ENCODE results near the gene PHF21B. TPM values are rescaled to one million over a fixed set of nuclear protein-coding genes. Genes with fewer than 3 reads are reported as not detected.
"Not testable (repeated sequence)": the region's sequence is repeated elsewhere in the genome, so short reads cannot be mapped to it uniquely, and the experiment has no call there.

PHF21B gene
- total RNA-seq, 1 experiment from 2014 or later: not detected

DNA sequence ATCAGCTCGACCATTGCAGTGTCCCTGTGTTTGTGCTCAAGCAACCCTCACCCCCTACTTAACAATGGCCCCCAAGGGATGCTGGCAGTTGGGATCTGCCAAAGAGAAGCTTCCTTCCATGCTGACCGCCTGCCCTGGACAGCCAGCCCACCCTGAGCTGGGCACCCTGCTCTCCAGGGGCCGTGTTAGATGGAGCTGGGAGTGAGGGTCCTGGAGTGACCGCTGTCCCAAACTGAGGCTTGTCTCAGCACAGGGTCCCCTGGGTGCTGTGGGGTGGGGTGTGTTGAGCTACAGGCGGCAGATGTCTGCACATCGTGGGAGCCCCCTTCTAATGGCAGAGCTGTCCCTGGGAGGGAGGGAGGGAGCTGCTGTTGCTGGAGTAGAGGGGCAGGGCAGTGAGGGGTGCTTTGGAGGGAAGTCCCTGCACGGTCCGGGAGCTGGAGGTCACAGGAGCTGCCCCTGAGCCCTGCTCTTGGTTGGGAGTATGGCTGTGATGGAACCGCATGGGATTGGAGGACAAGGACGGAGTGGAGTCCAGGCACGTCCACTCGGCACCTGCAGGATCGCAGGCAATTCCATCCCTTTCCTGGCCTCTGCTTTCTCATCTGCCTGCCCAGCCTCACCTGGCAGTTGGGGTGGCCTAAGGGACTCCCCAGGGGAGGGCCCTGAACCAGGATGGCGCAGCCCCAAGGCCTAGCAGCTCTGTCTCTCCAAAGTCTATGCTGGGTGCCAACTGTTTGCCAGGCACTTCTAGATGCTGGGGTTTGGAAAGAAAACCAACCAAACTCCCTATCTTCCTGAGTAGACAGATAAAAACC is 131.1 kb downstream of the PHF21B start:
- DNase-seq (ENCODE audit: low read depth): no peak

DNA sequence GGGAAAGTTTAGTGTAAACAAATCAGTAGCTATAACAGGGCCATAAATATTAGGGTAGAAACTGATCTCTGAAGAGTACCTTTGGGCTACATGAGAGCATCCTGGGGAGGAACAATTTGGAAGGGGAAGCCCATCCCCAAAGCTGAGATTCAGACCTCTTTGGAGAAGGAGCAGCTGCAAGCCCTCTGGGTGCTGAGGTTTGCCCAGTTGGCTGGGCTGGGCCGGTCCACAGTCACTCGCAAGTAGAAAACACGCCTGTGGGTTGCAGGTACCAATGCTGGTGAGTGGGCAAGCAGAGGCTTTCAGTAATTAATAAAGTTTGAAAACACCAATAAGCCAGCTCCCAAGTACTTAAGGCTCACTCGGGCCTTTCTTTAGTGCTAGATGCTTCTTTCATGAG is 132.9 kb downstream of the PHF21B start:
- DNase-seq (ENCODE audit: low read depth): no peak

DNA sequence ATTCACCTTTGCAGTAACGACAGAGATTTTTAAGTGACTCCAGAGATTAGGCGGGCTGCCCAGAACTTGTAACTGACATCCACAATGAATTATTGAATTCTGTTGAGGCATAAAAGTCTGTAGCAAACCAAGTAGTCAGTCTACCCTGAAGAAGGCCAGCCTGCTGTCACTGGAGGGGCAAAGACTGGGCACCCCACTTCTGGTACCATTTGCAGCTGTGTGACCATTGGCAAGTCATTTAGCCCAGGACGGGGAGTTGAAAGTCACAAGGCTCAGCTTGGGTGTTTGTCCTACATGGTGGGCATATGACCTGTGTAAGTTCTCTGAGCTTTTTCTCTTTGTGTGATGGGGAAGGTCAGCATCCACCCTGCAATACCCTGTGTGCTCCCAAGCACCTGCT is 138.0 kb downstream of the PHF21B start:
- DNase-seq (ENCODE audit: low read depth): no peak

DNA sequence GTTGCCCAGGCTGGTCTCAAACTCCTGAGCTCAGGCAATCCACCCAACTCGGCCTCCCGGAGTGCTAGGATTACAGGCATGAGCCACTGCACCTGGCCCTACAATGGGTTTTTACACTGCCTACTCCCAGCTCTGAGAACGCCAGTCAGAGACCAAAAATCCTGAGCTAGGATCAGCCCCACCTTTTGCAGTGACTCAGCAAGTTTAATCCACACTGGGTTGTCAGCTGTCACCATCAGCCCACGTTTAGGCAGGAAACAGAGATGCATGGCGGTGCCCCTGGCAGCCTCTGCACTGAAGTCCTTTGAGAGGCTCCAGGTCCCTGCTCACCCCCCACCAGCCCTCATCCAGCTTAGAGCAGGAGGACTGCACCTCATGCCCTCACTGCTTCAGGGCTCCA is 139.8 kb downstream of the PHF21B start:
- DNase-seq (ENCODE audit: low read depth): peak; percentile 57

DNA sequence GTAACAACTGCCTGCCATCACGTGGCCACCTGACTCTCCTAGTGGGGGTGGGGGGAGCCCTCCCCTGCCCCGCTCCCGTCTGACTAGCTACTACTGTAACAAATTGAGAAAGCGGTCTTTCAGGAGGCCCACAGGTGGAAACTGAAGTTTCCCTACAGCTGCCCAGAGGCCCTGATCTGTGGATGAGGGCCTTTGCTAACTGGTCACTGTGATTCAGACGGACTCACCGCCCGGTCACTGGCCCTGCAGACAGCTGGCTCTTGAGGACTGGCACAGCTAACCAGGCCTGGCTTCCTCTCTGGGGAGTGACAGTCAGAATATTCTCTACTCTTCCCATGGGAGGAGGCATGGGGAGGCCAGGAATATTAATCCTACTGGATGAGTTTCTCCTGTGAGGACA is 140.6 kb downstream of the PHF21B start:
- peak; percentile 20 for DNase-seq (ENCODE audit: low read depth)

DNA sequence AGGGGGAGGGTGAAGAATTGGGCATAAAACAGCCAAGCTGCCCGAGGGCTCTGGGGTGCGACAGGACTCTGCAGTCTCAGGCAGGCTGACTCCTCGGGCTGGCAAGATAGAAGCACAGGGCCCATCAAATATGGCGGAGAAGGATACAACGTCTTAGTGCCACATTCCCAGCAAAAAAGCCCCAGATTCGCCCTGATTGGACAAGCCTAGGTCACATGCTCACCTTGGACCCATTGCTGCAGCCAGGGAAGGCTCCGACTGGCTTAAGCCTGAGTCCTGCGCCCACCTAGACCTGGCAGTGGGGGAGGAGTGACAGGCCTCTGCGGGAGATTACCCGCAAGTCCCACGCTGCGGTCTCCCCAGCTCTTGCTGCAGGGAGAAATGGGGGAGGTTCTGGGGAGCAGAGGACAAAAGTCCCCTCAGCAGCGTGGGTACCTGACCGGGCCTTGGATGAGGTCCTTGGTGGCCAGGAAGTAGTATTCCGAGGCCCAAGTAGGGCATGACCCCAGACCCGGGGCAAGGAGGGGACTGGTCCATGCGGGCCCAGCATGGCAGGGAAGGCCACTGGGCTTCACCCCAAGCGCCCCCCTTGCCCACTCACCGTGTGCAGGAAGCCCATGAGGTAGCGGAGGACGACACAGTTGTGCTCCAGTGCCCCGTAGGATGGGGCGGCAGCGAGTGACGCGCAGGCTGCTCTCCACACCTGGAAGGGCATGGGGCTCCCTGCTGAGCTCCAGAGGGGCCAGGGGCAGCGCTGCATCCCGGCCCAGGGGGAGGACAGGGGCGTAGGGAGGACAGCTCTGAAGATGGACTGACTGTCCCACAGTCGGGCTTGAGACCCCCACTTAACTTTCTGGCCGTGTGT is 144.4 kb downstream of the PHF21B start:
- no peak for DNase-seq (ENCODE audit: low read depth)

DNA sequence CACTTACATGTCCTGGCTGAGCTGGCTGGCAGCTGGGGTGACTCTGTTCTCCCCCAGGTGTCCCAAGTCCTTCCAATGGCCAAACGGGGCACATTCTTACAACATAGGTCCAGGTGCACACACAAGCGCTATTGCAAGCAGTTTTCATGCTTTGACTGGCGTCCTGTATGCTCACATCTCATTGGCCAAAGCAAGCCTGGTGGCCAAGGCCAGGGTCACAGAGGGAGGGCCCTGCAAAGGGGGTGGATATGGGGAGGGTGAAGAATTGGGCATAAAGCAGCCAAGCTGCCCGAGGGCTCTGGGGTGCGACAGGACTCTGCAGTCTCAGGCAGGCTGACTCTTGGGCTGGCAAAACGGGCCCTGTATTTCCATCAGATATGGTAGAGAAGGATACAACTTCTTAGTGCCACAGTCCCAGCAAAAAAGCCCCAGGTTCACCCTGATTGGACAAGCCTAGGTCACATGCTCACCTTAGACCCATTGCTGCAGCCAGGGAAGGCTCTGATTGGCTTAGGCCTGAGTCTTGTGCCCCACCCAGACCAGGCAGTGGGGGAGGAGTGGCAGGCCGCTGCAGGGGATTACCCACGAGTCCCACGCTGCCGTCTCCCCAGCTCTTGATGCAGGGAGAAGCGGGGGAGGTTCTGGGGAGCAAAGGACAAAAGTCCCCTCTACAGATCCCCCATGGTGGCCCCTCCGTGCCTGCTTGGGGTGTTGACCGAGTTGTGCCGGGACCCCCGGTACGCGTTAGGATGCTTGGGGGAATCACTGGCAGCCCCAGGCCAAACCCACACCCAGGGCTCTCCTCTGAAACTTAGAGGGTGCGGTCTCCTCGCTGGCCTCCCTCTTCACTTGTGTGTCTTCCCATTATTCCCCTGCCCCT is 146.6 kb downstream of the PHF21B start:
- DNase-seq (ENCODE audit: low read depth): no peak

DNA sequence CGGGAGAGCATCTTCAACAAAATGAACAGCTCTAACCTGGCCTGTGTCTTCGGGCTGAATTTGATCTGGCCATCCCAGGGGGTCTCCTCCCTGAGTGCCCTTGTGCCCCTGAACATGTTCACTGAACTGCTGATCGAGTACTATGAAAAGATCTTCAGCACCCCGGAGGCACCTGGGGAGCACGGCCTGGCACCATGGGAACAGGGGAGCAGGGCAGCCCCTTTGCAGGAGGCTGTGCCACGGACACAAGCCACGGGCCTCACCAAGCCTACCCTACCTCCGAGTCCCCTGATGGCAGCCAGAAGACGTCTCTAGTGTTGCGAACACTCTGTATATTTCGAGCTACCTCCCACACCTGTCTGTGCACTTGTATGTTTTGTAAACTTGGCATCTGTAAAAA is 147.5 kb downstream of the PHF21B start:
- DNase-seq (ENCODE audit: low read depth): no peak

DNA sequence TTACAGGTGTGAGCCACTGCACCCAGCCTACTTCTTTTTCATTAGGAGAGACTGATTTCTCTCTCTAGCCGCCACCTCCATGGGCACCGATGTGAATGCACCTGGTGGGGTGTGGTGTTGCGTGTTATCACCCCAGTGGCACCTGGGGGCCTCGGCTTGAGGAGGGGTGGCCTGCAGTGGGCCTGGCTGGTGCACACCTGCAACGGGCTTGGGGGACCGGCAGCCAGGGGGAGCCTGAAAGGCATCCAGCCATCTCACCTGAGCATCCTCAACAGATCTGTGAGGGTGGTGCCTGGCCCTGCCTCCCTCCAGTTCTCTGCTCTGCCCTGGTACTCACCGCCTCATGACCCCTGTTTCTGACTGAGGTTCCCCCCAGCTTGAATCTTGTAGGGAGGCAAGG is 148.6 kb downstream of the PHF21B start:
- no peak for DNase-seq (ENCODE audit: low read depth)

DNA sequence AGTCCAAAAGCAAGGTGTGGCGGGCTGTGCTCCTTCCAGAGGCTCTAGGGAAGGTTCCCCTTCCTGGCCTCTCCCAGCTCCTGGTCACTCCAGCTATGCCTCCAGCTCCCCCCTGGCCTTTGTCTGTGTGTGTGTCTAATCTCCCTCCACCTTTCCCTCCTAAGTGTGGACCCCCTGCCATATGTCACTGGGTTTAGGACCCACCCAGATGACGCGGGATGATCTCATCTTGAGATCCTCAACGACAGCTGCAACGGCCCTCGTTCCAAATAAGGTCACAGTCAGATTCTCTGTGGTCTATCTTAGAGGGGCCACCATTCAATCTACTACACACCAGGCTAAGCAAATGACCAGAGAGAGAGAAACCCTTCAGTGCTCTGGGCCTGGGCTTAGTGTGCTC is 149.5 kb downstream of the PHF21B start:
- no peak for DNase-seq (ENCODE audit: low read depth)

DNA sequence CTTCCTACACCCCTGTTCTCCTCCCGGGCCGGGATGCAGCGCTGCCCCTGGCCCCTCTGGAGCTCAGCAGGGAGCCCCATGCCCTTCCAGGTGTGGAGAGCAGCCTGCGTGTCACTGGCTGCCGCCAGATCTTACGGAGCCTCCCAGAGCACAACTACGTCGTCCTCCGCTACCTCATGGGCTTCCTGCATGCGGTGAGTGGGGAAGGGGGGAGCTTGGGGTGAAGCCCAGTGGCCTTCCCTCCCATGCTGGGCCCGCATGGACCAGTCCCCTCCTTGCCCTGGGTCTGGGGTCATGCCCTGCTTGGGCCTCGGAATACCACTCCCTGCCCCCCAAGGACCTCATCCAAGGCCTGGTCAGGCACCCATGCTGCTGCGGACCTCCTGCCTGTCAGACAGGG is 150.2 kb downstream of the PHF21B start:
- DNase-seq (ENCODE audit: low read depth): no peak

DNA sequence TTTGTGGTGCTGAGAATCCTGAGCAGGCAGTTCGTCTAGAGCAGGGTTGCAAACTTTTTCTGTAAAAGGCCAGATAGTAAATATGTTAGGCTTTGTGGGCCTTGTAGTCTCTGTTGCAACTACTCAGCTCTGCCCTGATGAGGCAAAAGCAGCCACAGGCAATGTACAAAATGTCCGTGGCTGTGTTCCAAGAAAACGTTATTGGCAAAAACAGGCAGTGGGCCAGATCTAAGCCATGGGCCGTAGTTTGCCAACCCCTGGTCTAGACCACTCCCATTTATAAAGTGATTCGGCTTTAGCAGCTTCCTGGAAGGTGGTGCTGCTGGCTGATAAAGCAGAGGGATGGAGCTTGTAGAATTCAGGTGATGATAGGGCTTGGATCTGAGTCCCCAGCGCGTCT is 151.0 kb downstream of the PHF21B start:
- DNase-seq (ENCODE audit: low read depth): not testable (repeated sequence)

DNA sequence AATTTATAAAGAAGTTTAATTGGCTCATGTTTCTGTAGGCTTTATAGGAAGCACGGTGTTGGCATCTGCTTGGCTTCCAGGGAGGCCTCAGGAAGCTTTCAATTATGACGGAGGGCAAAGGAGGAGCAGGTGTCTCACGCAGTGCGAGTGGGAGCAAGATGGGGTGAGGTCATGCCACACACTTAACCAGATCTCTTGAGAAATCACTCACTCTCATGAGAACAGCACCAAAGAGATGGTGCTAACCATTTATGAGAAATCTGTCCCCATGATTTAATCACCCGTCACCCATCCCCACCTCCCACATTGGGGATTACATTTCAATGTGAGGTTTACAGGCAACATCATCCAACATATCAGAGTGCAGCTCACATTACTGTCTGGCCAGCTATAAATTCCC is 153.9 kb downstream of the PHF21B start:
- DNase-seq (ENCODE audit: low read depth): no peak

DNA sequence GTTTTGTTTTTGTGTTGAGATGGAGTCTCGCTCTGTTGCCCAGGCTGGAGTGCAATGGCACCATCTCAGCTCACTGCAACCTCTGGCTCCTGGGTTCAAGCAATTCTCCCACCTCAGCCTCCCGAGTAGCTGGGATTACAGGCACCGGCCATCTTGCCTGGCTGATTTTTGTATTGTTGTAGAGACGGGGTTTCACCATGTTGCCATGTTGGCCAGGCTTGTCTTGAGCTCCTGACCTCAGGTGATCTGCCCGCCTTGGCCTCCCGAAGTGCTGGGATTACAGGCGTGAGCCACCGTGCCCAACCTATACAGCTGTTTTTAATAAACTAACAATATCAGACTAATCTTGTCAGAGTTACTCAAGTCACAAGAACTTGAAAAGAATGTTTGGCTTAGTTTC is 155.2 kb downstream of the PHF21B start:
- not testable (repeated sequence) for DNase-seq (ENCODE audit: low read depth)

DNA sequence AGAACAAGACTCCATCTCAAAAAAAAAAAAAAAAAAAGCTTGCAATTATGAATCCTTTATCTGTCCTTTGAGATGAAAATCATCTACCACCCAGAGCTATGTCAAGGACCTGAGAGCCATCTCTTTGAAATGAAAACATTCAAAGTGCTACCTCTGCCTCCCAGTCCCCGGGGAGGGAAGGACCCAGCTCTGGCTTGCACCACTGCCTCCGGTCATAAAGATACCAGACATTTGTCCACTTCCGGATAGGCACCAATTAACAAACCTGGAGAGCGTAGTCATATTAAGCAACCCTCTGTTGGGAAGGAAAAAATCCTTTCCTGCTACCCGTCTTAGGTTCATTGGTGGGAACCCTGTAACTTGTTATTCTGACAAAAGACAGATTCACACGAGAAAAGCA is 158.9 kb downstream of the PHF21B start:
- DNase-seq (ENCODE audit: low read depth): peak; percentile 9

DNA sequence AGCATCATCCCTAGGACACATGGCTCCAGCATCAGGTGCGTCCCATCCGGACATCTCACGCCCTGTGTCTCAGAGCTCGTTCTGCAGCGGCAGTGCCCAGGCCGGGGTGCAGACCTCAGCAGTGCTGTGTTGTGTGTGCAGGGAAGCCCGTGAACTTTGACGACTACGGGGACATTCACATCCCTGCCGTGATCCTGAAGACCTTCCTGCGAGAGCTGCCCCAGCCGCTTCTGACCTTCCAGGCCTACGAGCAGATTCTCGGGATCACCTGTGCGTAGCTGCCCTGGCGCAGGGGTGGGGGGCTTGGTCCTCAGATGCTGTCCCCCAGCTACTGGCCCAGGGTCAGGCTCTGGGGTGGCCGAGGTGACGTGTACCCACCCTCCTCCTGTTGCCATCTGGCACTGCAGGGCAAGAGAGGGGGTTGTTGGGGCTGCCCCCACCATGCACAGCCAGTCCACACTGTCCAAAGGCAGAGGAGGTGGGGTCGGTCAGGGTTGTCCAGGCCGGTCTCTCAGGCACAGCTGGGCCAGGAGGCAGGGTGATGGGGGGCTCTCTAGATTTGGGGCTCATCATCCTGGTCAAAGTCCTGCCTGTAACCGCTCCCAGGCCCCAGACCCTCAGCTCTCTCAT is 160.9 kb downstream of the PHF21B start:
- no peak for DNase-seq (ENCODE audit: low read depth)

DNA sequence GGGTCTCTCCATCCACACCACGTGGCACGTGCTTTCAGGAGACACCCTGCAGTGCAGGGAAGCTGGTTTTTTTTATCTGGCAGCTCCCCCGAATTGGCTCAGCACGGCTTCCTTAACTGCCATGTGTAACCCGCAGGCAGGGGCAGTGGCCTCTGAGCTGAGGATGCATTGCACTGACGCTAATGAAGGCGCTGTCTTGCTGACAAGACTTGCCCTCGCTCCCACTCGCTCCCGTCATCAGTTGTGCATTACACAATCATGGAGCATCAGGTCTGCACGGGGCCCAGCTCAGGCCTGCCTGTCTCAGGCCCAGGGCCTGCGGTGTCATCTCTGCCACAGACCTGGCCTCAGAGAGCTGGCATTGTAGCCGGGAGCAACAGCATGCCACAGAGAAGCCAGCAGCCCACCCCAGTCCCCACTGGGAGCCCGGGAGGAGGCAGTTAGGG is 161.5 kb downstream of the PHF21B start:
- DNase-seq (ENCODE audit: low read depth): no peak

DNA sequence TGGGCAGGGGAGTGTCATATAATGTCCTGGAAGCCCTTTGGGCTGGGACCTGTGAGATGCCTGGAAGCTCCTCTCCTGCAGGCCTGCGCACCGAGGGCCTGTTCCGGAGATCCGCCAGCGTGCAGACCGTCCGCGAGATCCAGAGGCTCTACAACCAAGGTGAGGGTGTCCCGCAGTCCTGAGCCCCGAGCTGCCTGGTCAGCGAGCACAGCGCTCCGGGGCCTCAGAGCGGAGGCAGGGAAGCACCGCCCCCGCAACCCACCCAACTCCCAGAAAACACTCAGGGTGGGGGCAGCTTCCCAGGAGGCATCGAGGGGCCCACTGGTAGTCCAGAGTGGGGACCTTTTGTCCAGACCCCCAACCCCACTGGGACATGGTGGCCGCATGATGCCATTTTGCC is 161.9 kb downstream of the PHF21B start:
- DNase-seq (ENCODE audit: low read depth): no peak

DNA sequence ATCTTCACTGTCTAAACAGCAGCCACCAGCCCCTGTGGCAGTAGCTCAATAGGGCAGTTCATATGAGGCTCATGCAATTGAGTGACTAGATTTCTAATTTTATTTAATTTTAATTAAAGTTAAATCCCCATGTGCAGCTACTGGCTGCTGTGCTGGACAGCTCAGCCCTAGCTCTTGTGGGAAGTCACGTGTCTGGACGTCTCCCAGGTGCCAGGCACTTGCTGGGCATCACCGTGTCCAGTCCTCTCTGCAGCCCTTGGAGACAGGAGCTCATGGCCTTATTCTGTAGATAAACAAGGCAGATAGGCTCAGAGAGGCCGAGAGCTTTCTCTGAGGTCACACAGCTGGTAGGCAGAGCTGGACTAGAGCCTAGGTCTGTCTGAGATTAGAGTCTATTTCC is 162.4 kb downstream of the PHF21B start:
- DNase-seq (ENCODE audit: low read depth): no peak

DNA sequence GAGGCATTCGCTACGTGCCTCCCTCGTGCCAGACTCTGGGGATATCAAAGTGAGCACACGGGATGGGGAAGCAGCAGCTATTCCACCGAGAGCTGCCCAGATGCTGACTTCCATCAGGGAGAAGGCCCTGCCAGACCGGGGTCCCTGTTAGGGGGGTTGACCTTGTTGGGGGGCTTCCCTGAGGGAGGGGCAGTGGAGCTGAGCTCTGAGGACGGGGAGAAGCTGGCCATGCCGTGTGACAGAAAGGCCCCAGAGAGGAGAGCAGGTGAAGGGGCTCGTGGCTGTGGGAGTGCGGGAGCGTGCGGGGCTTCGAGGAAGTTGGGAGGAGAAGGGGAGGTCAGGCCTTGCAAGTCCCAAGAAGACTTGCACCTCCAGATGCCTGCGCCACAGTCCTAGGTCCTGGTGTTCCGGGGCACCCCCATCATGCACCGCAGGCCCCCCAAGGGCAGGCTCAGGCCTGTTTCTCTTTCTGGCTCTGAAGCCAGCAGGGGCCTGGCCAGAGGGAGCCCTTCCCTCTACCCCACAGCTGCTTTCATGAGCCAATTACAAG is 163.0 kb downstream of the PHF21B start:
- no peak for DNase-seq (ENCODE audit: low read depth)
